Testis (tissue), 2 donors: ENCODE measurements around the gene SEZ6L2.

Experiments used
- POLR2A ChIP-seq: fragments of 450-650 bp; IDR thresholded peaks from one replicate; pipeline ENCODE4 v1.6.1; 2017; ENCODE audit warnings: antibody characterized with exemption, mild to moderate bottlenecking, moderate library complexity
- TF ChIP-seq, protein P1 (sequence below), 3 experiments: fragments of 450-650 bp in 2 of 3; fragments of 200-600 bp in 1 of 3; sonication (generic) in 1 of 3; IDR thresholded peaks; one replicate each; pipeline ENCODE4 v1.5.1; 2016 to 2019; ENCODE audit warnings: antibody characterized with exemption in 3 of 3, mild to moderate bottlenecking in 2 of 3, moderate library complexity in 1 of 3

DNA sequence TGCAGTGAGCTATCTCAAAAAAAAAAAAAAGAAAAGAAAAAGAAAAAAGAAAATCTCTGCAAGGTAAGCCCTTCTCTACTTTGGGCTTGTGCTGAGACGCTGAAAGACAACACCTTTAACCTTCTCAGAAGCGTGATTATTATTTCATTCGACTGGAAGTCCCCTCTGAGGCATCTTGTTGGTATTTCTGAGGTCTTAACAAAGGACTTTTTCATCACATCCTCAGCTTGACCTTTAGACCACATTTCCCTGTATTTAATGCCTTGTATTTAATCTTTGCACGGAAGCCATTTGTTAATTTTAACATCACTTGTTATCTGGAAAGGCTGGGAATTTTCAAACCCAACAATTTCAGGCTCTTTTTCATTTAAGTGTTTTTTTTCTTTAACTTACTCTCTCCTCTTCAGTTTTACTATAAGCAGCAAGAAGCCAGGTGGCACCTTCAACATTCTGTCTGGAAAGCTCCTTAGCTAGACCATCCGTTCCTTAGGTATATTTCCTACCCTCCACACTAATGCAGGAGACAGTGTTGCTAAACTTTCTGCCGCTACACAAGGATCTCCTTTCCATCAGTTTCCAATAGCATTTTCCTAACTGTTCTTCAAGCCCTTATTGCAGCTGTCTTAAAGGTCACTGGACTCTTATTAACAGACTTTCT lies 16.4 kb upstream of the SEZ6L2 start:
- TF ChIP-seq, protein P1, sequence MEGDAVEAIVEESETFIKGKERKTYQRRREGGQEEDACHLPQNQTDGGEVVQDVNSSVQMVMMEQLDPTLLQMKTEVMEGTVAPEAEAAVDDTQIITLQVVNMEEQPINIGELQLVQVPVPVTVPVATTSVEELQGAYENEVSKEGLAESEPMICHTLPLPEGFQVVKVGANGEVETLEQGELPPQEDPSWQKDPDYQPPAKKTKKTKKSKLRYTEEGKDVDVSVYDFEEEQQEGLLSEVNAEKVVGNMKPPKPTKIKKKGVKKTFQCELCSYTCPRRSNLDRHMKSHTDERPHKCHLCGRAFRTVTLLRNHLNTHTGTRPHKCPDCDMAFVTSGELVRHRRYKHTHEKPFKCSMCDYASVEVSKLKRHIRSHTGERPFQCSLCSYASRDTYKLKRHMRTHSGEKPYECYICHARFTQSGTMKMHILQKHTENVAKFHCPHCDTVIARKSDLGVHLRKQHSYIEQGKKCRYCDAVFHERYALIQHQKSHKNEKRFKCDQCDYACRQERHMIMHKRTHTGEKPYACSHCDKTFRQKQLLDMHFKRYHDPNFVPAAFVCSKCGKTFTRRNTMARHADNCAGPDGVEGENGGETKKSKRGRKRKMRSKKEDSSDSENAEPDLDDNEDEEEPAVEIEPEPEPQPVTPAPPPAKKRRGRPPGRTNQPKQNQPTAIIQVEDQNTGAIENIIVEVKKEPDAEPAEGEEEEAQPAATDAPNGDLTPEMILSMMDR (IDR thresholded peaks at IDR 0.05) = no peak
- no peak for TF ChIP-seq POLR2A
